ENCODE measurements around the gene APH1B.

APH1B gene

GRCh38 chr15:63344731-63345390, 67.5 kb downstream of the APH1B start:
- H3K9me3 ChIP-seq (ENCODE audit: severe bottlenecking) = no peaks in the 10 kb centered on the region
- peaks cover 51% of the 10 kb centered on the region for H3K4me1 ChIP-seq (ENCODE audit: insufficient read depth, poor library complexity, severe bottlenecking)
- H3K4me3 ChIP-seq (ENCODE audit: severe bottlenecking) = no peak overlapping the region
- no peak for DNase-seq (ENCODE audit: low spot score)
- no peak overlapping the region for H3K27ac ChIP-seq (ENCODE audit: poor library complexity, severe bottlenecking)
- H3K27me3 ChIP-seq (ENCODE audit: insufficient read depth, poor library complexity, severe bottlenecking) = no peaks in the 10 kb centered on the region
- 0 out of 3 replicates have a peak, but pooled peaks have one; percentile 19 for ATAC-seq (ENCODE audit: low read depth)
- TF ChIP-seq CTCF (IDR thresholded peaks at IDR 0.05; ENCODE audit: poor library complexity, severe bottlenecking) = no peak
- H3K36me3 ChIP-seq (ENCODE audit: low read depth) = peaks cover 6% of the 10 kb centered on the region

- no peak overlapping the region for H3K4me3 ChIP-seq (ENCODE audit: severe bottlenecking)
- DNase-seq (ENCODE audit: low spot score) = no peak
- H3K36me3 ChIP-seq (ENCODE audit: low read depth) = peaks cover 4% of the 10 kb centered on the region; the same call in 1 of the 2 replicates
- peaks cover 52% of the 10 kb centered on the region for H3K4me1 ChIP-seq (ENCODE audit: insufficient read depth, poor library complexity, severe bottlenecking)
- H3K27me3 ChIP-seq (ENCODE audit: insufficient read depth, poor library complexity, severe bottlenecking) = no peaks in the 10 kb centered on the region
- H3K27ac ChIP-seq (ENCODE audit: poor library complexity, severe bottlenecking) = no peak overlapping the region
- ATAC-seq (ENCODE audit: low read depth) = no peak
- H3K9me3 ChIP-seq (ENCODE audit: severe bottlenecking) = no peaks in the 10 kb centered on the region
- TF ChIP-seq CTCF (IDR thresholded peaks at IDR 0.05; ENCODE audit: poor library complexity, severe bottlenecking) = no peak
Observed at GRCh38 chr15:63345391-63345752, 68.0 kb downstream of the APH1B start.

- peaks cover 4% of the 10 kb centered on the region; the same call in 1 of the 2 replicates for H3K36me3 ChIP-seq (ENCODE audit: low read depth)
- no peaks in the 10 kb centered on the region for H3K27me3 ChIP-seq (ENCODE audit: insufficient read depth, poor library complexity, severe bottlenecking)
- ATAC-seq (ENCODE audit: low read depth) = no peak
- no peaks in the 10 kb centered on the region for H3K9me3 ChIP-seq (ENCODE audit: severe bottlenecking)
- H3K4me1 ChIP-seq (ENCODE audit: insufficient read depth, poor library complexity, severe bottlenecking) = peaks cover 52% of the 10 kb centered on the region
- H3K27ac ChIP-seq (ENCODE audit: poor library complexity, severe bottlenecking) = peak overlapping the region; percentile 79
- no peak overlapping the region for H3K4me3 ChIP-seq (ENCODE audit: severe bottlenecking)
- no peak for TF ChIP-seq CTCF (IDR thresholded peaks at IDR 0.05; ENCODE audit: poor library complexity, severe bottlenecking)
- no peak for DNase-seq (ENCODE audit: low spot score)
Observed at GRCh38 chr15:63347074-63347857, 69.9 kb downstream of the APH1B start.

GRCh38 chr15:63348392-63348791, 71.0 kb downstream of the APH1B start:
- TF ChIP-seq CTCF (IDR thresholded peaks at IDR 0.05; ENCODE audit: poor library complexity, severe bottlenecking) = no peak
- Histone ChIP-seq H3K27ac (ENCODE audit: poor library complexity, severe bottlenecking) (peak overlapping the region; percentile 79), H3K4me3 (ENCODE audit: severe bottlenecking) (no peak overlapping the region), H3K9me3 (ENCODE audit: severe bottlenecking) (no peaks in the 10 kb centered on the region), H3K36me3 (ENCODE audit: low read depth) (peaks cover 4% of the 10 kb centered on the region; the same call in 1 of the 2 replicates), H3K4me1 (ENCODE audit: insufficient read depth, poor library complexity, severe bottlenecking) (peaks cover 43% of the 10 kb centered on the region), H3K27me3 (ENCODE audit: insufficient read depth, poor library complexity, severe bottlenecking) (no peaks in the 10 kb centered on the region)
- ATAC-seq (ENCODE audit: low read depth) (peak; percentile 86), DNase-seq (ENCODE audit: low spot score) (no peak)
